SH-SY5Y (cell line): ENCODE results near the gene CBY1.

Experiments used
- GATA2 ChIP-seq: IDR thresholded peaks from 2 replicates; pipeline ENCODE4 v1.6.1; 2011; ENCODE audit warnings: mild to moderate bottlenecking, low read depth, low read length
- GATA3 ChIP-seq: IDR thresholded peaks from 2 replicates; pipeline ENCODE4 v1.6.1; 2011; ENCODE audit warnings: low read depth, mild to moderate bottlenecking, low read length, moderate library complexity

CBY1 gene

DNA sequence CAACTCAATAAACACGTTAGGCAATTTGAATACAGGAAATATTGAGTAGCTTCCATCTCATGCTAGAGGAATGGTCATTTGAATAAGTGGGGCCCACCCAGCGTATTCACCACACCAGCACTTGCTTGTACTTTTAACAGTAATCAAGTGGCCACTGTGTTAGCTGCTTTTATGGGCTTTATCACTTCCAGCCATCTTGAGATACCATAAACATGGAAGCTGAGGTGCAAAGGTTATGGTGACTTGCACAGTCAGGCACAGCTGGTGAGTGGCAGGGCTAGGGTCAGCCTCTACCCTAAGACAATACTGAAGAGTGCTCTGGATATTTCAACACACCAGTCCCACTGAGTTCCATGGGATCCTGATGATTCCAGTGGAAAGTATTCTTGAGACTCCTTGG is 37.6 kb downstream of the CBY1 start:
- TF ChIP-seq GATA3, result no peak
- no peak for TF ChIP-seq GATA2

DNA sequence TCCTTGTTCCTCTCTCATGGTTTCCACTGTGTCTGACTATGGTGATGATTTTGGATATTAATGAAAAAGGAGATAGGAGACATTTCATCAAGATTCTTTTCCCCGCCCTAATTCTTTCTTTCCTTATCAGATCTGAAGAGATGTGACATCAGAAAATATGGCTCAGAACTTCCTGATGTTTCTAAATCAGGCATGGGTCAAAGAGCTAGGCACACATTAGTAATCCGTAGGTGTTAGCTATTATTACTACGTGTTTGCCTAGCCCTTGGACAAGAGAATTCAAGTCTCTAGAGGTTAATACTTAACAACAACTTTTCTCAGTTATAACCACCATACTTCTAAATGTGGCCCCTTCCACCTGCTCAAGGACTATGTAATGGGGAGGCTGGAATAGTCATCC is 38.5 kb downstream of the CBY1 start:
- no peak for TF ChIP-seq GATA2
- TF ChIP-seq GATA3, result no peak

DNA sequence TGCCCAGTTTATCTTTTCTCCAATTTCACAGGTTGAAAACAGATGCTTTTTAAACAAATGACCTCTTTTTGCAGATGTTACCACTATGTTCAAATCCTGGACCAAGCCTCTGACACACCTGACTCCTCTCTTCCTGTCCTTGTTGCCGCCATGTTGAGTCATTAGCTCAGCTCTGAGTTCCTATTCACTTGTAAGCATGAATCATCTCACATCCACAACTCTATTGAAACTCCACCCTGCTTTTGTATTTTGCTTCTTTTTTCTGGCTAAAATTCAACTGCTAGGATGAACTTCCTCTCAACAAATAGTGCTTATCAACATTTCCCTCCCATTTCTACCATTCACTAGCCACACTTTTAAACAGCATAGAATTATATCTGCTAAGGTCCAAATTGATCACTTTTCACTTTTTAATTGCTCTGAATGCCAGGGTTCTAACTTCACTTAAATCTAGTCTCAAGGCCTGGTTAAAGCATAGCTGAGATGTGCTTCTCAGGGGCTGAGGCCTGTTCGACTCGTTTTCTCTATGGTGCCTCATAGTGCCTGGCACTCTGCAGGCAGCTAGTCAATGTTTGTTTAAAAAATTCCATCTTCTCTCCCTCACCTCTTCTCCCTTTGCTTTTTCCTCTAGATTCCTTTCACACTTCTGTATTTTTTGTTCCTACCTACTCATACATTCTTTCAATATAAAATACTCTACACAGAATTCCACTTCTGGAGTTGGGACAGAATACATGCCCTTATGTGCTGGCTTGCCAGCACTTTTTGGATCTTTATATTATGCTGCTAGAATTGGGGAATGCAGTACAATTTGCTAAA is 40.4 kb downstream of the CBY1 start:
- TF ChIP-seq GATA2 (no peak), GATA3 (no peak)

DNA sequence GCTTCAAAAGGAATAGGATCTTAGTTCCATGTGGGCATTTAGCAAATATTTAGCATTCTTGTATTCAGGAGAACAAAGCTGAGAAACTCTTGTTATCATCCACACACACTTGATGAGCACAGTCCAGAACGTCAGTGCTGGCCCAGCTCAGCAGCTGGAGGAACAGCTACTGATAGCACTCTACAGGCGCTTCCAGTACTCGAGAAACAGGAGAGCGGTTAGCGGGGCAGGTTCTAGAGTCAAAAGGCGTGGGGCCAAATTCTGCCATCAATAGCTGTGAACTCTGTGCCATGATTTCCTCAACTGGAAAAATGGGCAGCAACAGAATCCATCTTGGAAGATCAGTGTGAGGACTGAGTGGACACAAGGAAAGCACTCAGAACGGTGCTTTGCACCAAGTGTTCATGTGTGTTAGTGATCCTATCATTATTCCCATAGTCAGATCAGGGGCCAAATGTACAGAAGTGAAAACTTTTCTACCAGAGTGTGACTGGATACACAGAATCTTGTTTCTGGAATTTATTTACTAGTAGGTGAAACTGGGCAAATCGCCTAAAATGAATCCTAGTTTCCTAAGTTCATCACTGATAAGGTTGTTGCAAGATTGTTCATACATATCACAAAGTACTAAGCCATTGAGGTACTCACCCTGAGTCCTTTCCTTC is 41.1 kb downstream of the CBY1 start:
- TF ChIP-seq GATA2 (no peak), GATA3 (no peak)

DNA sequence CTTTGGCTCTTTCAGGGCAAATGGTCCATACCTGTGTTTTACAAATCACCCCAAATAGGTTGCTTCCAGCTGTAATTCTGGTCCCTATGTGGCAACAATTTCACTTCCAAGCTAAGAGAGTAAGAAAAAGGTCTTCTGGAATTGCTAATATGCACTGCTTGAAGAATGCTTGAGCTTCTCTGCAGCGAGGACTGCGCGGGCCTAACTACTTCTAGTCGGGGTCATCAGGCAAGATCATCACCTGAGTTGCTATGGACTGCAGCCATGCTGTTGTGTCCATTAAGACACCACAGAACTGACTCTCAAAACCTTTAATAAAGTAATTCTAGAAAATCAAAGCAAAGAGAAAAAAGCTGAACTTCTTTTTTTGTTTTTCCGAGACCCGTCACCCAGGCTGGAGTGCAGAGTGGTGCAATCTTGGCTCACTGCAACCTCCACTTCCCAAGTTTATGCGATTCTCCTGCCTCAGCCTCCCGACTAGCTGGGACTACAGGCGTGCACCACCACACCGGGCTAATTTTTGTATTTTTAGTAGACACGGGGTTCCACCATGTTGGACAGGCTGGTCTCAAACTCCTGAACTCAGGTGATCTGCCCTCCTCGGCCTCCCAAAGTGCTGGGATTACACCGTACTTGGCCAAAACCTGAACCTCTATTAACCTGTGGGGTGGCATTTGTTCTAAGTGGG is 42.1 kb downstream of the CBY1 start:
- TF ChIP-seq GATA3, result no peak
- no peak for TF ChIP-seq GATA2

DNA sequence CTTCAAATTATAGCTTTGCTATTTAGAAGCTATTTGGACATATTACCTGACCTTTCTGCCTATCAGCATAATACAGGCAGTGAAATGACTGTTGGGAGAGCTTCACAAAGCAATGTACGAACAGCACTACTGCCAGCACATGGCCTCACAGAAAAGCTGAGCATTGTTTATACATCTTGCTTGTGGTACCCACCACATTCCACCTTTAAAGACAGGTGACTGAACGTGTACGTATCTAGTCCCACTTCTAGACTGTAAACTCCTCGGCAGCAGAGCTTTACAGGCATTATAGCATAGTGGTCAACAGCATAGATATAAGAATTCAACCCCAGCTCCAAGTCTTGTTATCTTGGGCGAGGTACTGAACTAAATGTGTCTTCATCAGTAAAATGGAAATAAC is 42.7 kb downstream of the CBY1 start:
- TF ChIP-seq GATA2 (no peak), GATA3 (no peak)

DNA sequence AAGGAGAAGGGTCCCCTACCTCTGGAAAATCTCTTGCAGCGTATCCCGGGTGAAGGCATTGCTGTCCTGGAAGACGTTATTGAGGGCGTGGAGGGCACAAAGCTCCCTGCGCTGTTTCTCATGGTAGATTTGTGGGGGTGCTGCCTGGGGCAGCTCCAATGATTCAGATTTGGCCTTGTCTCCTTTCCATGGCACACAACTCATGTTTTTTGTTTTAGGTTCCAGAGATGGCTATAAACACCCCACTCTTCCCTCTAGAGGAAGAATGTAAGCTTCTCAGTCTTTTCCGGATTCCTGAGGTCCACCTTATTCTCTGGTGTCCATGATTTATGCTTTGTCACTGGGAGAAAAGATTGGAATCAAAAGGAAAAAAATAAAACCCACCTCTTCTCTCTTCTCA is 43.3 kb downstream of the CBY1 start:
- TF ChIP-seq GATA2 (no peak), GATA3 (no peak)

DNA sequence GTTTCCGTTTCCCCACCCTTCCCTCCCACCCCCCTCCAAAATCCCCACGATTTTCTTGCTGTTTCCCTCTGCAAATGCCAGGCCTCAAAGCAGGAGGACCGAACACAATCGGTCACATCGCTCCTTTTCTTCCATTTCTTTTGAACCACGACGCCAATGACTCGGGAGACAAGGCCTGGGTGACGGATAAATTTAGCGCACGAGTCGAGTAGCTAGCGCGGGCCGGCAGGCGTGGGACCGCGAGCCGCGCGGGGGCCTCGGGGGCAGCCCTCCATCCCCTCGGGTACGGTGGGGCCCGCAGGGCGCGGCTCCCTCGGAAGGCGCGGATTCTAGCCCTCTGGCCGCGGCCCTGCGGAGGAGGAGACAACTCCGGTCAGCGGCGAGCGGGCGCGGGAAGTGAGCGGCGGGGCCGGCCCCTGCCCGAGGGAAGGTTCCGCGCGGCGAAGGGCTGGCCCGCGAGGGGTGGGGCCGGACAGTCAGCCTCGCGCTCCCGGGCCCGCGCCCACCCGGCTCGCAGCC is 43.9 kb downstream of the CBY1 start:
- TF ChIP-seq GATA3, result no peak
- TF ChIP-seq GATA2, result no peak

DNA sequence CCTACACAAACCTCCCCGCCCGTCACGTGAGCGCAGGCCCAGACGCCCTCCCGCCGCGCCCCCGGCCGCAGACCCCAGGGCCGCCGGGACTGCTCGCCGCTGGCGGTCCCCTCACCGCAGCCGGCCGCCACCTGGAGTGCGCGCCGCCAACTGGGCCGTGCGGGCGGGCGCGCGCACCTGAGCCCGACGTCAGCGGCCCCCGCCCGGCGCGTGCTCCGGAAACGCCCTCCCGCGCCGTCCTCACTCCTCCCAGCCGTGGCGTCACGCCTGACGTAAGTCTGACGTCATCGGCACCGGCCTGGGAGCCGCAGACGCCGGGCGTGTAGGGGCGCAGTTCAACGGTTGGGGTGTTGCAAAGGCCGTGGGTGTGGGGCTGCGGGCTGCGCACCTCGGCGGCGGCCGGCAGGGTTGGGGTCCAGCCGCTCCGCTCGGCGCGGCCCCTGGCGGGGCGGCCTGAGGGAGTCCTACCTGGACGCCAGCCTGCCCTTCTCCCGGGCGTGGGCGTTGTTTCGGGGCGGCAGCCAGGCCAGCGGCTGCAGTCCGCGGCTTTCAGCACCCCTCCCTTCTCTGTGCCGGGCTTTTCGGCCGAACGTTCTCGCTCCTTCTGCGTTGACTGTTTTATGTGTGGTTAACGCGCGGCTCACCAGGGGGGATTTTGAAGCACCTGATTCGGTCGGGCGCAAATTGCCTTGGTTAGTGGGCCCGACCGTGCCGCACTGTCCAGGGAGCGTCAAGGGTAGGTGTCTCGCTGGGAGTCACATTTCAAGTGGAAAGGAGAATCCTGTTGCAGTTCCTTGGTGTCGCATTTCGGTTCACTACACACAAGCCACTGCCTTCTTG is 44.6 kb downstream of the CBY1 start, which contains the start of gene JOSD1:
Gene JOSD1, minus strand, starts transcription at position 155 of the 840 bp plus-strand sequence. CDS start 956 bp downstream, outside the sequence.
- TF ChIP-seq GATA3 (no peak), GATA2 (no peak)

DNA sequence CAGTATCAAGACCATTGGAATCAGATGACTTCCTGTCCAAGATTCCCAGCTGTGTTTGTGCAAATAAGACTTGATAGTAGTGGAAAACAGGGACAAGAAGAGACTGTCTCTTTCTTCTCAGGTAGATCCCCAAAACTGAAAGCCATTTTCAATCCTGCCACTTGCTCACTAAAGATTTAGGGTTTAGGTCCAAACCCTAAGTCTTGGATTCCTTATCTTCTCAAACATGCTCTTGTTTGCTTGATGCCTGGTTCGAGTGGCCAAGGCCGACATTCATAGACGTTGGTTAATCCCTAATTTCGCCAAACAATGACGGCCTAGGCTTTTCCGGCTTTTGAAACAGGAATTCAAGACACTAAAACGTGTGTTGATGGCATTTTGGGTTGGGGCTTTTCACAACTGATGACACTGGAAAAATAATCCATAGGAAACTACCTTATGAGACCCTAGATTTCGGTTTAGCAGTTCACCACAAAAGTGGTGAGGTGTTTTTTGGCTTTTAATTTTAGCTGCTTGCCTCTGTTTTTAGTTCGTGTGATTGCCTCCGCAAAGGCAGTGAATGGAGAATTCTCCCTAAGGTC is 48.3 kb downstream of the CBY1 start:
- TF ChIP-seq GATA3, result no peak
- TF ChIP-seq GATA2, result no peak

DNA sequence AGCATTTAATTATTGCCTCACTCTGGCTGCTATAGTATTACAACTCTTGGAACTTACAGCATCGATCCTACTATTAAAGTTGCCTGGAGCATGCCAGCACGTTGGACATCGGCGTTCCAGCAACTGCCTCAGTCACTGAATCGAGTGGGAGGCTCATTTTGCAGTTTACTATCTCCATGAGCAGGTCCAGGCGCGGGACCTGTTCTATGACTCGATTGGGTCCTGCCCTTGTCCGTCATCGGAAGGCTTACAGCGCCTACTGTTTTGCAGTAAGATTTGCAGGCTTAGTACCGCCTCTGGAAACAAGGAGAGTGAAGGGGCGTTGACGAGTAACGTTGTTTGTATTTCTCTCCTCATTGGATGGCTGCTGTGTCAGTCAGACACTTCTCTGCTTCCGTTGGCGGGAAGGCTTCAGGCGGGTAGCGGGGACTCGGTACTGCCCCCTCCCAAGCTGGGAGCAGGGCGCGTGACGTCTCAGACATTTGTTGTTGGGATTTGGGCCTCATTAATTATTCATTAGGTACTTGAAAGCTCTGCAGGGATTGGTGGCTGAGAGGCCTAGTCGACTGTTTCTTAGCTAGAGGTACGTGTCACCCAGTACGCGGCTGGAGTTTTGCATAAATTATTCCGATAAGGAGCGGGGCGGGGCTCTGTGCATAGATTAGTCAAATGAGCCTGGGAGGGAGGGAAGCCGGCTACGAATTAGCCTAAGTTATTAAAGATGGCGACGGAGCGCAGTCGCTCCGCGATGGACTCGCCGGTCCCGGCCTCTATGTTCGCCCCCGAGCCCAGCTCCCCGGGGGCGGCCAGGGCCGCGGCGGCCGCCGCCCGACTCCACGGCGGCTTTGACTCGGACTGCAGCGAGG is 49.0 kb downstream of the CBY1 start, which contains the start of gene GTPBP1:
Gene GTPBP1, plus strand, starts transcription at position 710 of the 866 bp plus-strand sequence. Its CDS starts 12 bp downstream, at position 722.
- TF ChIP-seq GATA3 (no peak), GATA2 (no peak)

DNA sequence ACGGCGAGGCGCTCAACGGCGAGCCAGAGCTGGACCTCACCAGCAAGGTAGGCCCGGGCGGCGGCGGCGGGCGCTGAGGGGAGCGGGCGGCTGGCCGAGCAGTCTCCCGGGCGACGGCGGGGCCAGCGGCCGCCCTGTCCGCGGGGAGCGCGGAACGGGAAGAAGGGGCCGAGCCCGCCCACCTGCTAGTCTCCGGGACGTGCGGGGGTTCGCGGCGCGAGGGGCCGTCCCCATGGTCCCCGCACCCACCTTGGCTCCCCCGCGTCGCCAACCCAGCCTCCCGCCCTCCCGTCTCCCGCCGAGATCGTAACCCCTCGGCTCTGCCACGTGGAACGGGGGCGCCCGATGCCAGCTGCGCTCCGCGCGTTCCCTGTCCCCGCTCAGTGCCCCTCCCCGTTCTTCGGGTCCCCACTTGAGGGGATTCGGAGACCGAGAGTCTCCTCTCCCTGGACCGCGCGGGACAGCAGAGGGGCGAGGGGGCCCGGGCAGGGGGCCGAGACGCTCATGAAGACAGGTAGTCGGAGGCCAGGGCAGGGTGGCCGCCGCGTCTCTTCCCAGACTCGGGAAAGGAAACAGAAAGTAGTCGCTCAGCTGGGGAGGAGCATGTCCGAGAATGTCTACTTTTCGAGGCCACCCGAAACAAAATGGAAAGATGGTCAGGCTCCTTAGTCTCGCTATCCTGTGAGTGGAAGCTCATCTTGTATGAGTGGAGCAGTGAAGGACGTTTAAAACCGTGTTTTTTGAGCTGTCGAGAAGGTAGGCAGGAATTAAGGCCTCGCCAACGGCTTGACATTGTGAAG is 49.9 kb downstream of the CBY1 start:
- no peak for TF ChIP-seq GATA2
- TF ChIP-seq GATA3, result no peak

DNA sequence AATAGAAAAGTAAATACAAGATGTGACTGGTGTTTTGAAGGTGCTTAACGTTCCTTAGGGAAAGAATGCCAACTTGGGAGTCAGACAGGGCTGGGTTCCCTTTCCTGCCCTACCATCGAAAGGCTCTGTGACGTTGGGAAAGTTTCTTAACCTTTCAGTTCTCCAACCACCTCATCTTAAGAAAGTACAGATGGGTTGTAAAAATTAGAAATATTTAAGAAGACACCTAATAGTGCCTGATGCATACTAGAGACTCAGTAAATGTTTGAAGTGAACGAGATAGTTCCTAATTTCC is 50.4 kb downstream of the CBY1 start:
- TF ChIP-seq GATA2 (no peak), GATA3 (no peak)

DNA sequence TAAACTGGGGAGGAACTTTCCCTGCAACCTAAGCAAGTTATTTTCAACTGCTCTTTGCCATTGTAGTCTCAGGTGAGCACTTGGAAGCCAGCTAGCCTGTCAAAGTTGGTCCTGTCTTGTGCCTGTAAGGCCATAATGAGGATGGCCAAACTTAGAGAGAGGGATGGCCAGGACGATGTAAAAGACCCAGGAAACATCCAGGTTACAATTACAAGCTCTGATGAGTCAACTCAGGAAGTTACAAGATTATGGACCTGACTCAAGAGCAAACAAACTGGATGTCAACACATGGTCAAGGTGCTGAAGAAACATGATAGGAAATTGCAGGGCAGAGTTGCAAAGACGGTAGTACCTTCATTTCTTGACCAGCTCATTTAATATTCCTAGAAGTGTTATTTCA is 50.9 kb downstream of the CBY1 start:
- no peak for TF ChIP-seq GATA3
- TF ChIP-seq GATA2, result no peak
